Left lobe of liver (tissue), 2 donors: Measurements from ENCODE around the gene ASPSCR1. TPM values are rescaled to one million over a fixed set of nuclear protein-coding genes. Genes with fewer than 3 reads are reported as not detected.
"Not testable (repeated sequence)": the region's sequence is repeated elsewhere in the genome, so short reads cannot be mapped to it uniquely, and the experiment has no call there.

Experiments used
- ATAC-seq: fragments of 200-7000 bp; cut with Tn5 transposase; one replicate; pipeline ENCODE4 v1.9.1; 2020; ENCODE audit warnings: mild to moderate bottlenecking, moderate library complexity
- DNase-seq: peaks from one replicate; pipeline ENCODE4 v3.0.0-alpha.2; 2020; ENCODE audit warnings: low spot score
- total RNA-seq: library from RNA; stranded (reverse); gene quantifications from one replicate; pipeline ENCODE4 v1.2.1, GENCODE V29; 2021
- donor health status: DM: no; HTN: no; CAD: no; lungs with moderate emphysema.
- donor health status: DM: no; HTN: yes; CAD: no.

The ASPSCR1 gene
- total RNA-seq, 1 donor from 2014 or later = 62.9 TPM

GRCh38 chr17:81940538-81941483 is 36.6 kb upstream of the ASPSCR1 start:
- no peak for ATAC-seq
- no peak for DNase-seq

GRCh38 chr17:81941484-81942166 is 35.8 kb upstream of the ASPSCR1 start:
- no peak for DNase-seq
- ATAC-seq = no peak

GRCh38 chr17:81942167-81942553 is 35.3 kb upstream of the ASPSCR1 start:
- ATAC-seq (no peak), DNase-seq (no peak)

GRCh38 chr17:81944858-81945257 is 32.6 kb upstream of the ASPSCR1 start:
- ATAC-seq (no peak), DNase-seq (no peak)

GRCh38 chr17:81947189-81947588 is 30.2 kb upstream of the ASPSCR1 start, which contains the start of gene MYADML2:
Gene MYADML2, minus strand, starts transcription at chr17:81947233. Its CDS starts 5,492 bp downstream, at chr17:81941741.
- no peak for DNase-seq
- ATAC-seq = no peak

- no peak for ATAC-seq
- DNase-seq = no peak
Measured at GRCh38 chr17:81948635-81949378, 28.6 kb upstream of the ASPSCR1 start.

GRCh38 chr17:81950501-81950900 is 26.9 kb upstream of the ASPSCR1 start:
- no peak for ATAC-seq
- DNase-seq = no peak

GRCh38 chr17:81951785-81952684 is 25.4 kb upstream of the ASPSCR1 start:
- ATAC-seq = no peak
- DNase-seq = no peak

GRCh38 chr17:81952792-81953228 is 24.6 kb upstream of the ASPSCR1 start:
- ATAC-seq (no peak), DNase-seq (no peak)

GRCh38 chr17:81953443-81953842 is 24.0 kb upstream of the ASPSCR1 start:
- ATAC-seq, DNase-seq: not testable (repeated sequence)

- DNase-seq (no peak), ATAC-seq (no peak)
Measured at GRCh38 chr17:81954131-81955057, 23.0 kb upstream of the ASPSCR1 start.

GRCh38 chr17:81955058-81955681 is 22.3 kb upstream of the ASPSCR1 start:
- DNase-seq = no peak
- no peak for ATAC-seq

- DNase-seq (no peak), ATAC-seq (no peak)
Measured at GRCh38 chr17:81955756-81956544, 21.5 kb upstream of the ASPSCR1 start.

- DNase-seq (no peak), ATAC-seq (no peak)
Measured at GRCh38 chr17:81956607-81957589, 20.5 kb upstream of the ASPSCR1 start.

GRCh38 chr17:81957691-81958432 is 19.6 kb upstream of the ASPSCR1 start:
- DNase-seq = no peak
- ATAC-seq = no peak
